PFSK-1 (cell line): ENCODE measurements around the gene KIR3DL2.

Experiments
- POLR2AphosphoS5 ChIP-seq: IDR thresholded peaks from 2 replicates; pipeline ENCODE4 v1.6.1; 2012; ENCODE audit warnings: low read depth, mild to moderate bottlenecking, control low read depth, low read length, moderate library complexity
- REST ChIP-seq, 2 experiments: IDR thresholded peaks; 2 replicates each; pipeline versions ENCODE4 v1.6.1 to v1.8.0; 2011 to 2012; ENCODE audit warnings: low read depth in 2 of 2, low read length in 2 of 2, control low read depth in 1 of 2, inconsistent platforms in 1 of 2, mild to moderate bottlenecking in 1 of 2, moderate library complexity in 1 of 2; ENCODE audit not compliant: insufficient read depth in 1 of 2
- TAF1 ChIP-seq: IDR thresholded peaks from 2 replicates; pipeline ENCODE4 v1.6.1; 2012; ENCODE audit warnings: low read length, control low read depth, borderline replicate concordance; ENCODE audit not compliant: insufficient read depth

GRCh38 chr19:54896036-54896435 is 45.8 kb downstream of the KIR3DL2 start:
- TF ChIP-seq POLR2AphosphoS5 (no peak), REST (IDR thresholded peaks at IDR 0.05; ENCODE audit: insufficient read depth in 1 of 2, low read depth in 2 of 2, low read length in 2 of 2) (no peak), TAF1 (no peak)
